K562 (cell line): ENCODE measurements around the gene TNPO3.

Experiments
- ARHGAP35 ChIP-seq: fragments of 450-650 bp; IDR thresholded peaks from 2 replicates; pipeline ENCODE4 v1.6.1; 2018; ENCODE audit not compliant: partially characterized antibody
- TCF7 ChIP-seq: sonication (generic); IDR thresholded peaks from 2 replicates; pipeline ENCODE4 v1.6.1; 2016; ENCODE audit warnings: antibody characterized with exemption, borderline replicate concordance
- ZBTB7A ChIP-seq: IDR thresholded peaks from 2 replicates; pipeline ENCODE4 v1.6.1; 2011; ENCODE audit warnings: low read depth, mild to moderate bottlenecking, low read length, moderate library complexity, borderline replicate concordance; ENCODE audit not compliant: control insufficient read depth
- ZFP36 ChIP-seq: fragments of 150-350 bp; IDR thresholded peaks from 2 replicates; pipeline ENCODE4 v1.6.1; 2018; ENCODE audit warnings: low read length, low read depth; ENCODE audit not compliant: partially characterized antibody

- TF ChIP-seq ARHGAP35 (no peak), ZFP36 (no peak), TCF7 (no peak), ZBTB7A (no peak)
Measured at GRCh38 chr7:129084801-129085551, 30.1 kb upstream of the TNPO3 start.
